ENCODE data around the gene ZNF614. TPM values are rescaled to one million over a fixed set of nuclear protein-coding genes. Genes with fewer than 3 reads are reported as not detected.

Gene ZNF614
- total RNA-seq = 7.2 and 8.1 TPM in 2 replicates

GRCh38 chr19:52028027-52028779 lies at the start of gene ZNF614:
TSS of gene ZNF614 (minus strand) at chr19:52028379. CDS start at chr19:52025745, 2,634 bp downstream.

GRCh38 chr19:52048555-52049501 lies 20.6 kb upstream of the ZNF614 start, which contains the start of gene ZNF432:
TSS of gene ZNF432 (minus strand) at chr19:52048838. CDS start at chr19:52046868, 1,970 bp downstream.

GRCh38 chr19:52007806-52008557 lies 20.2 kb downstream of the ZNF614 start, which contains the start of gene ZNF615:
TSS of gene ZNF615 (minus strand) at chr19:52008211. CDS start at chr19:52003711, 4,500 bp downstream.

GRCh38 chr19:51986309-51987291 lies 41.6 kb downstream of the ZNF614 start, which contains the start of gene ZNF350:
TSS of gene ZNF350 (minus strand) at chr19:51986840. CDS start at chr19:51974360, 12,480 bp downstream.

Other genes starting within 250 kb of the ZNF614 start
- 0.44 TPM in 1 of 2 replicates, not detected in the other for gene FPR3, start 233.2 kb downstream of the ZNF614 start, total RNA-seq
- 9.6 and 25.3 TPM in 2 replicates for gene ZNF577, start 140.4 kb downstream of the ZNF614 start, total RNA-seq
- gene ZNF649, start 123.4 kb downstream of the ZNF614 start, total RNA-seq = 3.0 and 6.8 TPM in 2 replicates
- 1.7 and 2.9 TPM in 2 replicates for gene ZNF613, start 100.9 kb downstream of the ZNF614 start, total RNA-seq
- gene ZNF350, start 41.5 kb downstream of the ZNF614 start, total RNA-seq = 7.3 and 8.5 TPM in 2 replicates
- 9.0 and 10.4 TPM in 2 replicates for gene ZNF615, start 20.2 kb downstream of the ZNF614 start, total RNA-seq
- gene ZNF432, start 20.5 kb upstream of the ZNF614 start, total RNA-seq = 2.8 and 7.2 TPM in 2 replicates
- 10.5 and 18.7 TPM in 2 replicates for gene ZNF841, start 67.4 kb upstream of the ZNF614 start, total RNA-seq
- gene ZNF616, start 111.6 kb upstream of the ZNF614 start, total RNA-seq = 7.1 and 11.5 TPM in 2 replicates
- gene ZNF836, start 143.2 kb upstream of the ZNF614 start, total RNA-seq = 10.4 and 12.8 TPM in 2 replicates
- 223 and 229 TPM in 2 replicates for gene PPP2R1A, start 161.7 kb upstream of the ZNF614 start, total RNA-seq
- 7.7 and 12.7 TPM in 2 replicates for gene ZNF766, start 241.2 kb upstream of the ZNF614 start, total RNA-seq

Data from cardiac ventricle fibroblast (primary cell).